WTC11 (cell line): ENCODE results near the gene PALM3. TPM values are rescaled to one million over a fixed set of nuclear protein-coding genes. Genes with fewer than 3 reads are reported as not detected.

Source experiments
- ATAC-seq: fragments of 200-7000 bp; cut with Tn5 transposase; 2 replicates; pipeline ENCODE4 v1.10.0; 2021; ENCODE audit warnings: mild to moderate bottlenecking, moderate library complexity
- CTCF ChIA-PET: fragments of 300-600 bp; sonication (Branson Sonifier 250); formaldehyde crosslinking; loops from one replicate; lab custom pipeline; 2021; ENCODE audit warnings: antibody characterized with exemption; lab: Charles Lee
- POLR2A ChIA-PET: fragments of 350-600 bp; sonication (Branson Sonifier 250); formaldehyde crosslinking; loops from one replicate; lab custom pipeline; 2021; ENCODE audit warnings: antibody characterized with exemption; lab: Charles Lee
- DNase-seq: peaks from one replicate; pipeline ENCODE4 v3.0.0; 2021; ENCODE audit warnings: low spot score
- H3K27ac Mint-ChIP-seq: 2 replicates; pipeline ENCODE4 v1.8.0; 2021; ENCODE audit warnings: mixed read lengths
- H3K27me3 Mint-ChIP-seq: 2 replicates; pipeline ENCODE4 v1.8.0; 2021; ENCODE audit warnings: low read depth, mild to moderate bottlenecking, moderate library complexity, mixed read lengths
- H3K36me3 Mint-ChIP-seq: 2 replicates; pipeline ENCODE4 v1.8.0; 2021; ENCODE audit warnings: mixed read lengths
- H3K4me1 Mint-ChIP-seq: 2 replicates; pipeline ENCODE4 v1.8.0; 2022; ENCODE audit warnings: mixed read lengths
- H3K4me3 Mint-ChIP-seq: 2 replicates; pipeline ENCODE4 v1.8.0; 2021; ENCODE audit warnings: mild to moderate bottlenecking, moderate library complexity, mixed read lengths
- H3K9me3 Mint-ChIP-seq: 2 replicates; pipeline ENCODE4 v1.8.0; 2021; ENCODE audit warnings: mixed read lengths
- ATF1 ChIP-seq: sonication (generic); formaldehyde crosslinking; IDR thresholded peaks from 2 replicates; pipeline ENCODE4 v1.8.1; 2023; ENCODE audit warnings: mild to moderate bottlenecking, moderate library complexity, missing genetic modification reagents
- ETV6 ChIP-seq: sonication (generic); formaldehyde crosslinking; IDR thresholded peaks from 2 replicates; pipeline ENCODE4 v1.8.1; 2022; ENCODE audit warnings: mild to moderate bottlenecking, missing genetic modification reagents
- FOXP1 ChIP-seq: sonication (generic); formaldehyde crosslinking; IDR thresholded peaks from 2 replicates; pipeline ENCODE4 v1.8.0; 2022; ENCODE audit warnings: missing genetic modification reagents, mild to moderate bottlenecking, moderate library complexity, borderline replicate concordance
- GABPB1 ChIP-seq: sonication (generic); formaldehyde crosslinking; IDR thresholded peaks from 2 replicates; pipeline ENCODE4 v1.8.1; 2023; ENCODE audit warnings: mild to moderate bottlenecking, missing genetic modification reagents
- HMGA2 ChIP-seq: fragments of 250-450 bp; sonication (Bioruptor Pico); IDR thresholded peaks from 2 replicates; pipeline ENCODE4 v1.4.0; 2021; ENCODE audit warnings: mild to moderate bottlenecking, moderate library complexity
- IRF2 ChIP-seq: sonication (generic); formaldehyde crosslinking; IDR thresholded peaks from 2 replicates; pipeline ENCODE4 v1.8.0; 2022; ENCODE audit warnings: low read depth, missing genetic modification reagents, borderline replicate concordance
- MYBL2 ChIP-seq: sonication (generic); formaldehyde crosslinking; IDR thresholded peaks from 2 replicates; pipeline ENCODE4 v1.8.1; 2023; ENCODE audit warnings: mild to moderate bottlenecking, moderate library complexity, missing genetic modification reagents
- NFYB ChIP-seq: sonication (generic); formaldehyde crosslinking; conservative IDR thresholded peaks from 2 replicates; pipeline ENCODE4 v1.8.0; 2022; ENCODE audit warnings: low read depth, missing genetic modification reagents
- NR2C2 ChIP-seq: sonication (generic); formaldehyde crosslinking; IDR thresholded peaks from 2 replicates; pipeline ENCODE4 v1.8.0; 2022; ENCODE audit warnings: mild to moderate bottlenecking, missing genetic modification reagents
- RELA ChIP-seq: sonication (generic); formaldehyde crosslinking; IDR thresholded peaks from 2 replicates; pipeline ENCODE4 v1.8.1; 2022; ENCODE audit warnings: missing genetic modification reagents, mild to moderate bottlenecking, borderline replicate concordance
- SP1 ChIP-seq: sonication (generic); formaldehyde crosslinking; conservative IDR thresholded peaks from 2 replicates; pipeline ENCODE4 v1.8.1; 2022; ENCODE audit warnings: missing genetic modification reagents
- TEAD4 ChIP-seq: sonication (generic); formaldehyde crosslinking; IDR thresholded peaks from 2 replicates; pipeline ENCODE4 v1.8.0; 2022; ENCODE audit warnings: mild to moderate bottlenecking, missing genetic modification reagents
- TP53 ChIP-seq: sonication (generic); formaldehyde crosslinking; IDR thresholded peaks from 2 replicates; pipeline ENCODE4 v1.8.1; 2023; ENCODE audit warnings: mild to moderate bottlenecking, missing genetic modification reagents
- ZNF232 ChIP-seq: sonication (generic); formaldehyde crosslinking; IDR thresholded peaks from 2 replicates; pipeline ENCODE4 v1.8.0; 2022; ENCODE audit warnings: mild to moderate bottlenecking, missing genetic modification reagents
- total RNA-seq: library from RNA; stranded (reverse); gene quantifications from 3 replicates; pipeline ENCODE4 v1.2.3, GENCODE V29; 2021
- TF ChIP-seq, protein P1 (sequence below): sonication (generic); formaldehyde crosslinking; IDR thresholded peaks from 2 replicates; pipeline ENCODE4 v1.8.1; 2023; ENCODE audit warnings: mild to moderate bottlenecking, missing genetic modification reagents, moderate library complexity
- TF ChIP-seq, protein P2 (sequence below): sonication (generic); formaldehyde crosslinking; IDR thresholded peaks from 2 replicates; pipeline ENCODE4 v1.8.1; 2022; ENCODE audit warnings: low read depth, mild to moderate bottlenecking, moderate library complexity, missing genetic modification reagents, borderline replicate concordance
- TF ChIP-seq, protein P3 (sequence below): sonication (generic); formaldehyde crosslinking; IDR thresholded peaks from 2 replicates; pipeline ENCODE4 v1.8.1; 2022; ENCODE audit warnings: mild to moderate bottlenecking, moderate library complexity, missing genetic modification reagents
- TF ChIP-seq, protein P4 (sequence below): sonication (generic); formaldehyde crosslinking; IDR thresholded peaks from 2 replicates; pipeline ENCODE4 v1.8.0; 2022; ENCODE audit warnings: mild to moderate bottlenecking, missing genetic modification reagents
- TF ChIP-seq, protein P5 (sequence below): sonication (generic); formaldehyde crosslinking; IDR thresholded peaks from 2 replicates; pipeline ENCODE4 v1.8.1; 2022; ENCODE audit warnings: mild to moderate bottlenecking, missing genetic modification reagents, moderate library complexity, borderline replicate concordance

The PALM3 gene
- total RNA-seq, 1 experiment from 2014 or later, result 31.1 TPM

DNA sequence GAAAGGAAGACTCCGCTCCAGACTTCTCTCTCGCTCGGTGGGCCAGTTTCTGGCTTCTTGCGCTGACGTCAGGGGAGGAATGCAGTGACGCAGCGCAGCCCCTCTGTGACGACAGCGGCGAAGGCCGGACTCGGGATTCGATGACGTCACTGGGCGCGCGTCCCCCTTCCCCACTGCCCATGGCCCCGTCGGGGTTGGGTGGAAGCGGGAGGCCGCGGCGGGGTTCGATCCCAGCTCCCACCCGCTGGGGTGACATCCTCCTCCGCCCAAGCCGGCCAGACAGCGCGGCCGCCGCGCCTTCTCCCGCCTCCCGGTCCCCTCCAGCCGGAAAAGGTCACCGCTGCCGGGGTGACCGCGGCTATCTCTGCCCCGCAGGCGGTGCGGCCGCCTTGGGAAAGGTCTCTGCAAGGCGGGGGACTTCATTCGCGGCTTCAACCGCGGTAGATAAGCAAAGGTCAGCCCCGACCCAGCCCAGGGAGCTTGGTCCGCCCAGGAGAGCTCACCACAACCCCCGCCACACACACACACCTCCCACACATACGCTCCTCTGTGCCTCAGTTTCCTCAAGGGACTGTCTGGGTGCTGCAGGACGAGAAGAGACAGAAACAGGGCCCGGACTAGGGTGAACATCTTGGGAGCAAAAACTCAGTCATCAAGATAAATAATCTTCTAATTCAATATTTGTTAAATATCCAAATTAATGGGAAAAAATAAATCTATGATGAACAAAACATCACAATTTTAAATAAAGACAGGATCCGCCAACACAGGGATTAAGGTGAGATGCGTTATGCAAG lies 54.9 kb downstream of the PALM3 start (continued):
- no peak for TF ChIP-seq ZNF232 (CRISPR knock-in tag)
- peak; percentile 83 for TF ChIP-seq SP1 (CRISPR knock-in tag)
- no peak for TF ChIP-seq TEAD4 (CRISPR knock-in tag)

DNA sequence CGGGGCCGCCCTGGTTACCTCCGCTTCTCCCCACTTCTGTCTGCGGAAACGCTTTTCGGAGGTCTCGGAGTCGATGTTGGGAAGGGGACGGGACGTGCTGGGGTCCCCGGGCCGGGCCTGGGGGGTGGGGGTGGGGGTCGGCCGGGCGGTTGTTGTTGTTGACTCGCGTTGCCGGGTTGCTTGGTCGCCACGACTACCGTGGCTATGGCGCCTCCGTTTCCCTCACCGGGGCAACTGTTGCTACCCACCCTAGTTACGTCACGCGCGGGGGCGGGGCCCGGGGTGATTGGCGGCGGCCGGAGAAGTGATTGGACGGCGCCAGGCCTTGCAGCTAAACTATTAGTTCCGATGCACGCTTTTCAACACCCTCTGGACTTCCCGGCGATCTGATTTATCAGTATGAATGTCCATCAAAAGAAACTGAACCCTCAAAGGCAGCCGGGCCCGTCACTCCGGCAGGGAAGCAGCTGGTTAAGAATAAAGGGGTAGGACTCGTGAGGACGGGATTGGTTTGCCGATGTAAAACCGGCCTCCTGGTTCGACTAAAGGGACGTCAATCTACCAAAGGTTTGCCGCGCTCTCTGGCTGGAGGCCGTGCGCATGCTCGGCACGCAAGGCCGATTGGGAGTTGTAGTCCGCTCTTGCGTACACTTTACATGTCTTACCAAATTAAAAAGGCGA lies 55.7 kb downstream of the PALM3 start, which contains the start of gene RFX1:
Gene RFX1, minus strand, starts transcription at position 236 of the 681 bp plus-strand sequence. CDS start 12,477 bp downstream, outside the sequence.
- TF ChIP-seq, protein P1, sequence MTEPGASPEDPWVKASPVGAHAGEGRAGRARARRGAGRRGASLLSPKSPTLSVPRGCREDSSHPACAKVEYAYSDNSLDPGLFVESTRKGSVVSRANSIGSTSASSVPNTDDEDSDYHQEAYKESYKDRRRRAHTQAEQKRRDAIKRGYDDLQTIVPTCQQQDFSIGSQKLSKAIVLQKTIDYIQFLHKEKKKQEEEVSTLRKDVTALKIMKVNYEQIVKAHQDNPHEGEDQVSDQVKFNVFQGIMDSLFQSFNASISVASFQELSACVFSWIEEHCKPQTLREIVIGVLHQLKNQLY, result no peak
- TF ChIP-seq ETV6, result no peak
- peak; percentile 98 for TF ChIP-seq NFYB (CRISPR knock-in tag)
- no peak for TF ChIP-seq IRF2 (CRISPR knock-in tag)
- no peak for TF ChIP-seq GABPB1 (CRISPR knock-in tag)
- no peak for TF ChIP-seq TP53 (CRISPR knock-in tag)
- TF ChIP-seq ZNF232 (CRISPR knock-in tag), result no peak
- no peak for TF ChIP-seq HMGA2 (CRISPR knock-in tag)
- TF ChIP-seq NR2C2, result no peak
- TF ChIP-seq ATF1, result no peak
- TF ChIP-seq, protein P2, sequence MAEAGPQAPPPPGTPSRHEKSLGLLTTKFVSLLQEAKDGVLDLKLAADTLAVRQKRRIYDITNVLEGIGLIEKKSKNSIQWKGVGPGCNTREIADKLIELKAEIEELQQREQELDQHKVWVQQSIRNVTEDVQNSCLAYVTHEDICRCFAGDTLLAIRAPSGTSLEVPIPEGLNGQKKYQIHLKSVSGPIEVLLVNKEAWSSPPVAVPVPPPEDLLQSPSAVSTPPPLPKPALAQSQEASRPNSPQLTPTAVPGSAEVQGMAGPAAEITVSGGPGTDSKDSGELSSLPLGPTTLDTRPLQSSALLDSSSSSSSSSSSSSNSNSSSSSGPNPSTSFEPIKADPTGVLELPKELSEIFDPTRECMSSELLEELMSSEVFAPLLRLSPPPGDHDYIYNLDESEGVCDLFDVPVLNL (CRISPR knock-in tag), result peak; percentile 78; the same call in 1 of the 2 replicates
- no peak for TF ChIP-seq MYBL2 (CRISPR knock-in tag)
- TF ChIP-seq FOXP1 (CRISPR knock-in tag), result no peak
- TF ChIP-seq SP1 (CRISPR knock-in tag), result peak; percentile 76; the same call in 1 of the 2 replicates
- TF ChIP-seq, protein P3, sequence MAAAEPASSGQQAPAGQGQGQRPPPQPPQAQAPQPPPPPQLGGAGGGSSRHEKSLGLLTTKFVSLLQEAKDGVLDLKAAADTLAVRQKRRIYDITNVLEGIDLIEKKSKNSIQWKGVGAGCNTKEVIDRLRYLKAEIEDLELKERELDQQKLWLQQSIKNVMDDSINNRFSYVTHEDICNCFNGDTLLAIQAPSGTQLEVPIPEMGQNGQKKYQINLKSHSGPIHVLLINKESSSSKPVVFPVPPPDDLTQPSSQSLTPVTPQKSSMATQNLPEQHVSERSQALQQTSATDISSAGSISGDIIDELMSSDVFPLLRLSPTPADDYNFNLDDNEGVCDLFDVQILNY, result peak; percentile 80
- TF ChIP-seq, protein P4, sequence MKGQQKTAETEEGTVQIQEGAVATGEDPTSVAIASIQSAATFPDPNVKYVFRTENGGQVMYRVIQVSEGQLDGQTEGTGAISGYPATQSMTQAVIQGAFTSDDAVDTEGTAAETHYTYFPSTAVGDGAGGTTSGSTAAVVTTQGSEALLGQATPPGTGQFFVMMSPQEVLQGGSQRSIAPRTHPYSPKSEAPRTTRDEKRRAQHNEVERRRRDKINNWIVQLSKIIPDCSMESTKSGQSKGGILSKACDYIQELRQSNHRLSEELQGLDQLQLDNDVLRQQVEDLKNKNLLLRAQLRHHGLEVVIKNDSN (CRISPR knock-in tag), result 0 out of 2 replicates have a peak, but pooled peaks have one; percentile 10
- TF ChIP-seq, protein P5, sequence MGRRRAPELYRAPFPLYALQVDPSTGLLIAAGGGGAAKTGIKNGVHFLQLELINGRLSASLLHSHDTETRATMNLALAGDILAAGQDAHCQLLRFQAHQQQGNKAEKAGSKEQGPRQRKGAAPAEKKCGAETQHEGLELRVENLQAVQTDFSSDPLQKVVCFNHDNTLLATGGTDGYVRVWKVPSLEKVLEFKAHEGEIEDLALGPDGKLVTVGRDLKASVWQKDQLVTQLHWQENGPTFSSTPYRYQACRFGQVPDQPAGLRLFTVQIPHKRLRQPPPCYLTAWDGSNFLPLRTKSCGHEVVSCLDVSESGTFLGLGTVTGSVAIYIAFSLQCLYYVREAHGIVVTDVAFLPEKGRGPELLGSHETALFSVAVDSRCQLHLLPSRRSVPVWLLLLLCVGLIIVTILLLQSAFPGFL (CRISPR knock-in tag), result no peak
- no peak for TF ChIP-seq RELA (CRISPR knock-in tag)
- H3K4me1 Mint-ChIP-seq, result peaks cover 19% of the 10 kb centered on the region
- 0 out of 2 replicates have a peak, but pooled peaks cover under 1% of the 10 kb centered on the region for H3K36me3 Mint-ChIP-seq
- CTCF ChIA-PET, result interaction anchor here (0.6 to 3.0 kb wide), 10 partner anchors 13 to 130 kb away, joined by 3 to 19 read pairs (median 8); partner anchors contain the start of genes ASF1B, IL27RA and MISP3
- peak within 1 kb of the TSS; percentile 92 for H3K4me3 Mint-ChIP-seq
- POLR2A ChIA-PET, result interaction anchor here (0.5 to 1.8 kb wide), 5 partner anchors 25 to 105 kb away, joined by 3 to 11 read pairs (median 4); partner anchors contain the start of gene IL27RA
- peak; percentile 85 for ATAC-seq
- H3K27me3 Mint-ChIP-seq, result peaks cover 4% of the 10 kb centered on the region
- no peaks in the 10 kb centered on the region for H3K9me3 Mint-ChIP-seq
- peak within 1 kb of the TSS; percentile 100 for H3K27ac Mint-ChIP-seq
- DNase-seq, result peak; percentile 100
